OCI-LY7 (cell line): Measurements from ENCODE around the gene TAF7. TPM values are rescaled to one million over a fixed set of nuclear protein-coding genes. Genes with fewer than 3 reads are reported as not detected.

ENCODE experiments used
- total RNA-seq, 2 experiments: library from RNA; depleted of rRNA in 1 of 2; stranded (reverse); fragments of >200 nt in 1 of 2; shearing (Covaris generic) in 1 of 2; gene quantifications; 2 replicates each; pipeline ENCODE4 v1.2.3, GENCODE V29; 2014 to 2022

TAF7 gene
- total RNA-seq, 2 experiments from 2014 or later: 103 to 115 TPM

Other genes with a start within 250 kb of the TAF7 start
Only the 30 nearest of the 38 such genes appear.
- gene PCDHB7, start 148.1 kb downstream of the TAF7 start, total RNA-seq (2014; rRNA removed; shearing (Covaris generic)): not detected in 2 replicates
- not detected in 2 replicates for gene PCDHB7, start 148.1 kb downstream of the TAF7 start, total RNA-seq (2022)
- gene PCDHB8, start 143.0 kb downstream of the TAF7 start, total RNA-seq (2014; rRNA removed; shearing (Covaris generic)): 0.08 TPM in 1 of 2 replicates, not detected in the other
- gene PCDHB8, start 143.0 kb downstream of the TAF7 start, total RNA-seq (2022): not detected in 2 replicates
- not detected in 2 replicates for gene PCDHB16, start 138.4 kb downstream of the TAF7 start, total RNA-seq (2014; rRNA removed; shearing (Covaris generic))
- not detected in 2 replicates for gene PCDHB16, start 138.4 kb downstream of the TAF7 start, total RNA-seq (2022)
- gene PCDHB9, start 133.6 kb downstream of the TAF7 start, total RNA-seq (2014; rRNA removed; shearing (Covaris generic)): 0.06 TPM in 1 of 2 replicates, not detected in the other
- gene PCDHB9, start 133.6 kb downstream of the TAF7 start, total RNA-seq (2022): 0.33 TPM in 1 of 2 replicates, not detected in the other
- 0.08 TPM in 1 of 2 replicates, not detected in the other for gene PCDHB10, start 128.4 kb downstream of the TAF7 start, total RNA-seq (2014; rRNA removed; shearing (Covaris generic))
- not detected in 2 replicates for gene PCDHB10, start 128.4 kb downstream of the TAF7 start, total RNA-seq (2022)
- not detected in 2 replicates for gene PCDHB11, start 121.2 kb downstream of the TAF7 start, total RNA-seq (2014; rRNA removed; shearing (Covaris generic))
- gene PCDHB11, start 121.2 kb downstream of the TAF7 start, total RNA-seq (2022): not detected in 2 replicates
- gene PCDHB12, start 112.1 kb downstream of the TAF7 start, total RNA-seq (2014; rRNA removed; shearing (Covaris generic)): not detected in 2 replicates
- not detected in 2 replicates for gene PCDHB12, start 112.1 kb downstream of the TAF7 start, total RNA-seq (2022)
- 0.22 TPM in 1 of 2 replicates, not detected in the other for gene PCDHB13, start 106.9 kb downstream of the TAF7 start, total RNA-seq (2014; rRNA removed; shearing (Covaris generic))
- gene PCDHB13, start 106.9 kb downstream of the TAF7 start, total RNA-seq (2022): not detected in 2 replicates
- gene PCDHB14, start 97.4 kb downstream of the TAF7 start, total RNA-seq (2014; rRNA removed; shearing (Covaris generic)): 0.22 TPM in 1 of 2 replicates, not detected in the other
- gene PCDHB14, start 97.4 kb downstream of the TAF7 start, total RNA-seq (2022): not detected in 2 replicates
- gene PCDHB15, start 75.4 kb downstream of the TAF7 start, total RNA-seq (2014; rRNA removed; shearing (Covaris generic)): not detected in 2 replicates
- gene PCDHB15, start 75.4 kb downstream of the TAF7 start, total RNA-seq (2022): not detected in 2 replicates
- 0.16 and 0.95 TPM in 2 replicates for gene SLC25A2, start 16.7 kb downstream of the TAF7 start, total RNA-seq (2014; rRNA removed; shearing (Covaris generic))
- gene SLC25A2, start 16.7 kb downstream of the TAF7 start, total RNA-seq (2022): 0.70 and 1.6 TPM in 2 replicates
- 1.3 and 1.8 TPM in 2 replicates for gene PCDHGA1, start 9.7 kb upstream of the TAF7 start, total RNA-seq (2014; rRNA removed; shearing (Covaris generic))
- gene PCDHGA1, start 9.7 kb upstream of the TAF7 start, total RNA-seq (2022): 1.7 and 1.9 TPM in 2 replicates
- gene PCDHGA2, start 18.0 kb upstream of the TAF7 start, total RNA-seq (2014; rRNA removed; shearing (Covaris generic)): 0.19 and 0.51 TPM in 2 replicates
- 0.74 and 1.1 TPM in 2 replicates for gene PCDHGA2, start 18.0 kb upstream of the TAF7 start, total RNA-seq (2022)
- gene PCDHGA3, start 23.0 kb upstream of the TAF7 start, total RNA-seq (2014; rRNA removed; shearing (Covaris generic)): 0.21 and 0.25 TPM in 2 replicates
- gene PCDHGA3, start 23.0 kb upstream of the TAF7 start, total RNA-seq (2022): 0.36 and 0.65 TPM in 2 replicates
- 2.8 and 4.1 TPM in 2 replicates for gene PCDHGB1, start 29.3 kb upstream of the TAF7 start, total RNA-seq (2014; rRNA removed; shearing (Covaris generic))
- 2.8 and 3.0 TPM in 2 replicates for gene PCDHGB1, start 29.3 kb upstream of the TAF7 start, total RNA-seq (2022)
- 1.9 and 3.5 TPM in 2 replicates for gene PCDHGA4, start 34.2 kb upstream of the TAF7 start, total RNA-seq (2014; rRNA removed; shearing (Covaris generic))
- gene PCDHGA4, start 34.2 kb upstream of the TAF7 start, total RNA-seq (2022): 1.8 and 1.9 TPM in 2 replicates
- 8.3 and 9.3 TPM in 2 replicates for gene PCDHGB2, start 39.2 kb upstream of the TAF7 start, total RNA-seq (2014; rRNA removed; shearing (Covaris generic))
- 9.2 and 10.9 TPM in 2 replicates for gene PCDHGB2, start 39.2 kb upstream of the TAF7 start, total RNA-seq (2022)
- 5.2 and 6.1 TPM in 2 replicates for gene PCDHGA5, start 43.4 kb upstream of the TAF7 start, total RNA-seq (2014; rRNA removed; shearing (Covaris generic))
- gene PCDHGA5, start 43.4 kb upstream of the TAF7 start, total RNA-seq (2022): 4.6 and 4.9 TPM in 2 replicates
- 3.5 and 5.8 TPM in 2 replicates for gene PCDHGB3, start 49.5 kb upstream of the TAF7 start, total RNA-seq (2014; rRNA removed; shearing (Covaris generic))
- 6.1 and 6.3 TPM in 2 replicates for gene PCDHGB3, start 49.5 kb upstream of the TAF7 start, total RNA-seq (2022)
- gene PCDHGA6, start 53.1 kb upstream of the TAF7 start, total RNA-seq (2014; rRNA removed; shearing (Covaris generic)): 6.3 and 7.2 TPM in 2 replicates
- gene PCDHGA6, start 53.1 kb upstream of the TAF7 start, total RNA-seq (2022): 5.5 and 6.2 TPM in 2 replicates
- gene PCDHGA7, start 62.0 kb upstream of the TAF7 start, total RNA-seq (2014; rRNA removed; shearing (Covaris generic)): 4.7 and 6.4 TPM in 2 replicates
- 5.6 TPM in 2 replicates for gene PCDHGA7, start 62.0 kb upstream of the TAF7 start, total RNA-seq (2022)
- 8.7 and 9.3 TPM in 2 replicates for gene PCDHGB4, start 66.9 kb upstream of the TAF7 start, total RNA-seq (2014; rRNA removed; shearing (Covaris generic))
- 6.5 and 6.9 TPM in 2 replicates for gene PCDHGB4, start 66.9 kb upstream of the TAF7 start, total RNA-seq (2022)
- gene PCDHGA8, start 71.8 kb upstream of the TAF7 start, total RNA-seq (2014; rRNA removed; shearing (Covaris generic)): 5.0 and 5.3 TPM in 2 replicates
- gene PCDHGA8, start 71.8 kb upstream of the TAF7 start, total RNA-seq (2022): 3.8 and 4.7 TPM in 2 replicates
- gene PCDHGB5, start 77.2 kb upstream of the TAF7 start, total RNA-seq (2014; rRNA removed; shearing (Covaris generic)): 3.8 and 5.1 TPM in 2 replicates
- gene PCDHGB5, start 77.2 kb upstream of the TAF7 start, total RNA-seq (2022): 7.1 and 8.6 TPM in 2 replicates
- gene PCDHGA9, start 82.0 kb upstream of the TAF7 start, total RNA-seq (2014; rRNA removed; shearing (Covaris generic)): 3.7 and 5.9 TPM in 2 replicates
- gene PCDHGA9, start 82.0 kb upstream of the TAF7 start, total RNA-seq (2022): 5.2 and 5.7 TPM in 2 replicates
- gene PCDHGB6, start 87.2 kb upstream of the TAF7 start, total RNA-seq (2014; rRNA removed; shearing (Covaris generic)): 3.2 and 4.7 TPM in 2 replicates
- gene PCDHGB6, start 87.2 kb upstream of the TAF7 start, total RNA-seq (2022): 4.1 and 4.5 TPM in 2 replicates
- 2.7 and 4.9 TPM in 2 replicates for gene PCDHGA10, start 92.2 kb upstream of the TAF7 start, total RNA-seq (2014; rRNA removed; shearing (Covaris generic))
- 3.4 and 3.9 TPM in 2 replicates for gene PCDHGA10, start 92.2 kb upstream of the TAF7 start, total RNA-seq (2022)
- 3.3 and 3.9 TPM in 2 replicates for gene PCDHGB7, start 96.9 kb upstream of the TAF7 start, total RNA-seq (2014; rRNA removed; shearing (Covaris generic))
- gene PCDHGB7, start 96.9 kb upstream of the TAF7 start, total RNA-seq (2022): 4.5 and 5.4 TPM in 2 replicates
- gene PCDHGA11, start 100.3 kb upstream of the TAF7 start, total RNA-seq (2014; rRNA removed; shearing (Covaris generic)): 4.8 and 6.8 TPM in 2 replicates
- gene PCDHGA11, start 100.3 kb upstream of the TAF7 start, total RNA-seq (2022): 3.4 and 4.1 TPM in 2 replicates
- 2.6 and 3.9 TPM in 2 replicates for gene PCDHGA12, start 109.7 kb upstream of the TAF7 start, total RNA-seq (2014; rRNA removed; shearing (Covaris generic))
- 3.0 and 3.4 TPM in 2 replicates for gene PCDHGA12, start 109.7 kb upstream of the TAF7 start, total RNA-seq (2022)